GM18873 (cell line): Measurements from ENCODE around the gene USP31.

Source experiments
- ATAC-seq: cut with Tn5 transposase; IDR thresholded peaks from one replicate; pipeline ENCODE4 v1.9.1; 2021; ENCODE audit warnings: mild to moderate bottlenecking, moderate library complexity, moderate number of reproducible peaks; ENCODE audit not compliant: unreplicated experiment, low FRiP score

Gene USP31

GRCh38 chr16:23137818-23138217 is 11.4 kb downstream of the USP31 start:
- no peak for ATAC-seq

DNA sequence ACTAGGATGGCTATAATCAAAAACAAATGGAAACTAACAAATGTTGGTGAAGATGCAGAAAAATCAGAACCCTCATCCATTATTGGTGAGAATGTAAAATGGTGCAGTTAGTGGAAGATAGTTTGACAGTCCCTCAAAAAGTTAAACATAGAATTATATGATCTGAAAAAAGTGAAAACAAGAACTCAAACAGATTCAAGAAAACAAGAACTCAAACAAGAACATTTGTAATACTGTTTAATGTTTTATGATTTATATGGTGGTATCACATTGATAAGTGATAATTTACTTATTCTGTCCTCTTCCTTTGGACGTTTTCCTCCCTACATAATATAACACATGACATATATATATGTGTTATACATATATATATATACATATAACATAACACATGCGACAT is 12.0 kb downstream of the USP31 start:
- no peak for ATAC-seq

DNA sequence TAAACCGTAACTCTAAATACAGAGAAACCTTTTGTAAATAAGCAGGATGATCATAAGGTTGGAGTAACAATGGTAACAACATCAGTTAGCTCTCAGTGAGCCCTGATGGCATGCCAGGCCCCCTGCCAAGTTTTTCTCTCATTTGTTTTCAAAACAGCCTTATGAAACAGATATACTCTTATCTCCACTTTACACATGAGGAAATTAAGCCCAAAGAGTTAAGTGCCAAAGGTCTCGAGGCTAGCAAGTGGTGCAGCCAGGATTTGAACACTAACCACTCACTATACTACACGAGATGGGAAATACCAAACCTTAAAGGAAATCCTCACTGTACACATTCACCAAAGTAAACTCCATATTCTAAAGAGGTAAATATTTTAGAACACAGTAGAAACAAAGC is 15.0 kb downstream of the USP31 start:
- no peak for ATAC-seq

- no peak for ATAC-seq
Observed at GRCh38 chr16:23132775-23133463, 16.3 kb downstream of the USP31 start.

GRCh38 chr16:23131931-23132621 is 17.2 kb downstream of the USP31 start:
- no peak for ATAC-seq

GRCh38 chr16:23131436-23131835 is 17.8 kb downstream of the USP31 start:
- ATAC-seq: no peak

GRCh38 chr16:23131036-23131435 is 18.2 kb downstream of the USP31 start:
- no peak for ATAC-seq

- no peak for ATAC-seq
Observed at GRCh38 chr16:23129686-23130085, 19.6 kb downstream of the USP31 start.

GRCh38 chr16:23128056-23128455 is 21.2 kb downstream of the USP31 start:
- no peak for ATAC-seq

DNA sequence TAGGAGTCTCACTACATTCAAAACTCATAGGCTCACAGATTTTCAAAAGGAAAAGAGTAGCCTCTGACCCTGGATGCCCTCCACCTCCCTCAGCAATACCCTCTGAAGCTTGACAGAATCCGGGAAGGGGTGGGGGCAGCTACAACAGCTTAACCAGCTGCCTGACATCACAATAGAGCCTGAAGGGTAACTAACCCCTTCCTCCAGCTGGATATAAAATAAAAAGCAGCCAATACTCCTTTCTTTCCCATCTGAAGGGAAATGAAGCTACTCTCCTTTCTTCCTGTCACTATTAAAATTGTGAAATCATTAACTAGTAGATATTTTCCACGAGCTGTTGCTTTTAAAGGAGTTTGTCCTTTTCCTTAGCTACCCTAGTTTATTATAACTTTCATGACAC is 24.0 kb downstream of the USP31 start:
- ATAC-seq: no peak

- ATAC-seq: no peak
Observed at GRCh38 chr16:23124315-23124714, 24.9 kb downstream of the USP31 start.

GRCh38 chr16:23122144-23122543 is 27.1 kb downstream of the USP31 start:
- no peak for ATAC-seq

GRCh38 chr16:23121024-23121423 is 28.2 kb downstream of the USP31 start:
- no peak for ATAC-seq

GRCh38 chr16:23120562-23120961 is 28.7 kb downstream of the USP31 start:
- no peak for ATAC-seq

GRCh38 chr16:23119570-23119969 is 29.7 kb downstream of the USP31 start:
- no peak for ATAC-seq

DNA sequence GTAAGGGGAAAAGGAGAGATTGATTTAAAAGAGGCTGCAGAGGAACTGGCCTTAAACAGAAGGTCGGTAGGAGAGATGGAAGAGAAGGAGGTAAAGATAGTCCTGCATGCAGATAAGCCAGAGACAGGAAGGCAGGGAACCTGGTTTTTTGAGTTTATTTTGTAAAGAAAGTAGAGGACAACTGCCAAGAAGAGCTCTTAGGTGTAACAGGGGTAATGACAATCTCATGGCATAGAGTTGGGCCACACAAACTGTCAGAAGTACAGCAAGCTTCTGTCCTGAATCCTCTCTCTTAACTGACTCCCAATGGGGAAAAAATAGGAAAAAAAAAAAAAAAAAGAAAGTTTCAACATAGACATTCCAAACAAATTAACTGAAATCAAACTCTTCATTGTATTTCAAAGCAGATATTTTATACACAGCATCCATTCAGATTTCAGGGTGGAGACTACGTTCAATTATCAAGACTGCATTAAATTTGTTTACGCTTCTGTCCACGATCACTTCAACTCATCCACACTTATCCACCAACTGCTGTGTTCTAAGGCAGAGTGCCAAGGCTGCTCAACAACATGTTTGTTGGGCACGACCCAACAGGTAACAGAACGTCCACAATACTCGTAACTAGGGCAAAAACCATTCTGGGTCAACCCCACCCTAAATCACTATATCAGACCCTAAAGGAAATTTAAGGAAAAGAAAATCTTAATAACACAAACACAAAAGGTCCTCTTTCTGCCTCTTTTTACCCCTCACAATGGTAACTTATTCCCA is 34.9 kb downstream of the USP31 start:
- ATAC-seq: no peak

DNA sequence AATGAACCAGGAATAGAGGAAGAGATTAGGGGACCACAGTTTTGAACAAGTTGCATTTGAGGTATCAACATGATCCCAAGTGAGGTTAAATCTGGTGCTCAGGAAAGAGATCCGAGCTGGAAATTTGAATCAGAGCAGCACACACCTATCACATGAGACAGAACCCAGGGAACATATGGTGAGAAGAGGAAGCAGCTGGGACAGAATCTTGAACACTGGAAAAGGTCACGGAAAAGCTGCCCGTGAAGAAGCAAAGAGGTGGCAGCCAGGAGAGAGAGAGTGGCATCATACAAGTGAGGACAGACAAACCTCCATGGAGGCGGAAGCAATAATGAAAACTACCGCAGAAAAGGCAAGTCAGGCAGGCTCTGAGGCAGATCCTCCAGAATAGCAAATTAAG is 36.1 kb downstream of the USP31 start:
- ATAC-seq: no peak

GRCh38 chr16:23110257-23110899 is 38.9 kb downstream of the USP31 start:
- ATAC-seq: no peak

GRCh38 chr16:23107936-23108335 is 41.3 kb downstream of the USP31 start:
- no peak for ATAC-seq

DNA sequence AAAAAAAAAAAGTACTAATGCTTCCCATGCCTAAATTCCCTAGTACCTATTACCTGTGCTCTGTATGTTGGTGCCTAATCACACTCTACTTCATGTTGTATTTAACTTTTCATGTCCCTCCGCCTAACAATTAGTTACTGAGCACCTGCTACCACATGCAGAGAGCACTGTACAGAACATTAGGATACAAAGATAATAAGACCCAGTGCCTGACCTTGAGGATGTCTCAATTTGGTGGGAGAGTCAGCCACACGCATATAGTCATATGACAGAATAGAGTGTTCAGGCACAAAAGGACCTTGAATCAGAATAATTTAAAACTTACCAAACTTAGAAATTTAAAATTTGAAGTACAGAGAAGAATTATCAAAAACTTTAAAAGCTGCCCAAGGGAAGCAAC is 42.1 kb downstream of the USP31 start:
- ATAC-seq: no peak

- ATAC-seq: no peak
Observed at GRCh38 chr16:23105309-23105708, 43.9 kb downstream of the USP31 start.
